DMS79 treated with DMSO at 0.1 percent for 48 hours (cell line): ENCODE results near the gene SLC7A9.
"Not testable (repeated sequence)": the region's sequence is repeated elsewhere in the genome, so short reads cannot be mapped to it uniquely, and the experiment has no call there.

ENCODE experiments used
- DNase-seq: peaks from one replicate; lab custom pipeline; 2025; lab: John Stamatoyannopoulos, UW

SLC7A9 gene

DNA sequence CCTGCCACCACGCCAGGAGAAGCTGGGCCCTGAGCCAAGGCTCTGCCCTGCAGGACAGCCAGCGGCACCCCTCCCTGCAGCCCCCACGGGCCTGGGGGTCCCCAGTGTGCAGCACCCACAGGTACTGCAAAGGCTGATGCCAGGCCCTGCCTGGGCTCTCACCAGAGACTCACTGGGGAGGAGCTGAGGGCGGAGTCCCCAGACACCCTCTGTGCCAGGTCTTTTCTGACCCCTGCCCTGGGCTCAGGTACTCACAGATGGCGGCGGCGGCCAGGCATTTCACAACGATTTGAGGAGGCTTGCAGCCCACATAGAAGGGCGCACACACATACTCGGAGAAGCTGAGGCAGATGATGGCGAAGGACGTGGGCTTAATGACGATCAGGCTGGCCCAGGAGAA is 5.7 kb downstream of the SLC7A9 start:
- no peak for DNase-seq

- DNase-seq: no peak
These were observed 6.3 kb downstream of the SLC7A9 start for GRCh38 chr19:32863301-32863700.

DNA sequence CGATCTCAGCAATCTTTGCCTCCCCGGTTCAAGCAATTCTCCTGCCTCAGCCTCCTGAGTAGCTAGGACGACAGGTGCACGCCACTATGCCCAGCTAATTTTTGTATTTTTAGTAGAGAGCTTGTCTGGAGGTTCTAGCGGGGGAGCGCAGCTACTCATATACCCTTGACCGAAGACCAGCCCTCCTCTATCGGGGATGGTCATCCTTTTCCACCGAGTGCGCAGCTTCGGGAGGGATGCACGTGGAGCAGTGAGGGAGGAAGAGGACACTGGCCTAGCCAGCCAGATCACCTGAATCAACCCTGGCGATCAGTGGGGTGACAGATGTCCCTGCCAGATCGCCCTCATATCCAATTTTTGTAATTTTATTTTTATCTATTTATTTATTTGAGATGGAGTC is 6.8 kb downstream of the SLC7A9 start:
- no peak for DNase-seq

- DNase-seq: no peak
These were observed 7.4 kb downstream of the SLC7A9 start for GRCh38 chr19:32862173-32862572.

- no peak for DNase-seq
These were observed 8.0 kb downstream of the SLC7A9 start for GRCh38 chr19:32861596-32861995.

- DNase-seq: no peak
These were observed 10.0 kb downstream of the SLC7A9 start for GRCh38 chr19:32859591-32859990.

DNA sequence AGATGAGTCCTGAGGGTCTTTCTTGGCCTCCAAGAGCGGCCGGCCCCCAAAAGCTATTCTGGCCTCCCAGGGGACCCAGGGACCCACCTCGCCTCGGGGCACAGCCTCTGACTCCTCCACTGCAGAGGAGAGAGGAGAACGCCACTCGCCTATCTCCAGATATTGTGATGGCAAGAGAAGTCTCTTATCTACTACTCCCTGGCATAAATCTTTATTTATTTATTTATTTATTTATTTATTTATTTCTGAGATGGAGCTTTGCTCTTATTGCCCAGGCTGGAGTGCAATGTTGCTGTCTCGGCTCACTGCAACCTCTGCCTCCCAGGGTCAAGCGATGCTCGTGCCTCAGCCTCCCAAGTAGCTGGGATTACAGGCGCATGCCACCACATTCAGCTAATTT is 11.0 kb downstream of the SLC7A9 start:
- DNase-seq: no peak

DNA sequence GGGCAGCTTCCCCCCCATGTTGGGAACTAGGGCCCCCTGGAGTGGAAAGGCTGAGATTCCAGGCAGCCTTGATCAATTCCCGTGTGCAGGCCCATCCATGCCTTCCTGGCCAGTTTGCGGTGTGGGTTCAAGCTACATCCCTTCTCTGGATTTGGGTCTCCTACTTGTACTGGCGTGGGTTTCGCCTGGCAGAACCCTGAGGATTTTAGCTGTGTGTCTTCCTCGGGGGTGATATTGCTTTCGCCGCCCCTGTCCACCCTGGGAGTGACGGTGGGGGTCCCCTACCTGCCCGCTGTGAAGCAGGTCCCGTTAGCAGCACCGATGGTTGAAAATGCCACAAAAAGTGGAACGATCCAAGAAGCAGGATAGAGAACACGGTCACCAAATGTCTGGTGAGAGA is 11.4 kb downstream of the SLC7A9 start:
- no peak for DNase-seq

GRCh38 chr19:32857584-32857983 is 12.0 kb downstream of the SLC7A9 start:
- DNase-seq: no peak

GRCh38 chr19:32856818-32857217 is 12.7 kb downstream of the SLC7A9 start:
- DNase-seq: not testable (repeated sequence)

DNA sequence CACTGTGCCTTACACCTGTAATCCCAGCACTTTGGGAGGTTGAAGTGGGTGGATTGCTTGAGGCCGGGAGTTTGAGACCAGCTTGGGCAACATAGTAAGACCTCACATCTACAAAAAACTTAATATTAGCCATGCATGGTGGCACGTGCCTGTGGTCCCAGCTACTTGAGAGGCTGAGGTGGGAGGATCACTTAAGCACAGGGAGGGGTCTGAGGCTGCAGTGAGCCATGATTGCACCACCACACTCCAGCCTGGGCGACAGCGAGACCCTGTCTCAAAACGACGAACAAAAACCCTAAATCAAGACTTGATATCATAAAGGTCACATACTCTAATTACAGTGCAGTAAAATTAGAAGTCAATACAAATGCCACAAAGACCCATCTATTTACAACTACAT is 17.4 kb downstream of the SLC7A9 start:
- DNase-seq: no peak

- not testable (repeated sequence) for DNase-seq
These were observed 21.5 kb downstream of the SLC7A9 start for GRCh38 chr19:32848035-32848434.

- DNase-seq: no peak
These were observed 25.8 kb downstream of the SLC7A9 start for GRCh38 chr19:32843716-32844245.

DNA sequence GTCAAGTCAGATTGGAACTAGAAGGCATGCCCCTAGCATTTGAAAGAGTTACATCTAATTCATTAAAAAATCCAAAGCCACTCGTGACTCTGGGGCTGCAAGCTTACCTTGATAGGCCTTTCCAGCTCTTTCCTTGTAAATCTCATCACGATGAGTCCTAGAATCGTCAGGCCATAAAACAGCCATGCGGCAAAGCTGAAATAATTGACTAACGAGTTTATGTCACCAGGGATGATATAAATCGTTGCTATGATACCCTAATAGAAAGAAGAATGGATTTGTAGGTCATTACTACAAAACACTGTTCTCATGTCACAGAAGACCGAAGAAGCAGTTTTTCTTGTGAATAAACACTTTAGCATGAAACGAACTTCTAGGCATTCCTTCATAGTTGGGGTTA is 27.5 kb downstream of the SLC7A9 start:
- no peak for DNase-seq

DNA sequence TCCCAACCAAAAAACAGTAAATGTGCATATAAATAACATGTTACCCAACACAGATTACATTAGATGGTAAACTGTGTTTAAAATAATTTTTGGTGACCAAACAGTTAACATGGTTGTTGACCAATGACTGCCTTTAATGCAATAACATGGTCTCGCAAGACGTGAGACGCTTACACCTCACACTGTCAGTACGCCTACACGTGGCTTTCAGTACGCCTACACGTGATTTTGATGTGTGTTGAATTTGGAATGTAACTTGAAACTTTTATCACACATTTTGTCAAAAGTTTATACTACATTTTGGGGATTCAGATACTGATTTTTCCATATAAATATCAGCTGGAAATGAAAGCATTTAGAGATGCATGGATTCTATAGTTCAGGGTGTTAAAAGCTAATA is 32.0 kb downstream of the SLC7A9 start:
- DNase-seq: no peak

GRCh38 chr19:32833388-32833787 is 36.2 kb downstream of the SLC7A9 start:
- DNase-seq: not testable (repeated sequence)

- not testable (repeated sequence) for DNase-seq
These were observed 36.7 kb downstream of the SLC7A9 start for GRCh38 chr19:32832825-32833224.

GRCh38 chr19:32832094-32832493 is 37.5 kb downstream of the SLC7A9 start:
- not testable (repeated sequence) for DNase-seq

GRCh38 chr19:32831611-32832010 is 38.0 kb downstream of the SLC7A9 start:
- DNase-seq: no peak

GRCh38 chr19:32830231-32831014 is 39.1 kb downstream of the SLC7A9 start:
- DNase-seq: no peak

DNA sequence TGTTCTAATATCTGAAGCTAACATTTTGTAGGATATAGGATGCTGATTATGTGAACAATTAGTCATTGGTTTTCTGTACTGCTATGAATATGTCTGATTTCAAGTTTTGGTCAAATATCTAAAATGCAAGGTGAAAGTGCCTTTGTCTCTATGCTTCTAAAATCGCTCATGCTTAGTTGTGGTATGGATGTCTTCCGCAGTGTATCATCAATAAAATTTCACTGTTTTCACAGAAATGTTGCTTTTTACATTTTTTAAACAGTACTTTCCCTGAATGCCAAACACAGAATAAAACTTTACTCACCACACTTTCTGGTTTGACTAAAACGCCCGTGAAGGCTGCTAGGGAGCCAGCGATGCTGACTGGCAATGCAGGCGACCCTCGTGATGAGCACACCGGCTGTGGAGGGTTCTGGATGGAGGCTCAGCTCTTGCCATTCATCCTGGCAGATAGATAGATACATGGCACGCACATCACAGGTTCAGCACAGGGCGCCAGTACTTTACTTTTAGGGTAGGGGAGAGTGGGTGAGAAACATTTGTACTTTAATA is 40.1 kb downstream of the SLC7A9 start:
- DNase-seq: no peak

- no peak for DNase-seq
These were observed 40.8 kb downstream of the SLC7A9 start for GRCh38 chr19:32828643-32829344.

DNA sequence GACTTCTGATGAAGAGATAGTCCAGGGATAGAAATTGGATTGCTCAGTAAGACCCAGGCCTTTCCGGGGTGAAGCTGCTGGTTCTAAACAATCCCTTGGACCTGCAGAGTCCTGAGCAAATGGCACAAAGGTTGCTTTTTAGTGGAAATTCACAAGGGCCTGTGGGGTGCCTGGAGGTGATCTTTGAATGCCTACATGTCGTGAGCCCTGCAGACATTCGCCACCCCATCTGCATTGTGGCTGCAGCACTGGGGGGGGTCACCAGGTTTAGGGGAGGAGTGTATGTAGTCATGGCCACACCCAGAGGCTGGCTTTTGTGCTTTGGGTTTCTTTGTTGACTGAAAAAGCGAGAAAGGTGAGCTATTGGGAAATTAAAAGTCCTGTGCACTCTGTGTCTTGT is 41.4 kb downstream of the SLC7A9 start:
- no peak for DNase-seq
